Keratinocyte (primary cell): ENCODE data around the gene PSMB5. TPM values are rescaled to one million over a fixed set of nuclear protein-coding genes. Genes with fewer than 3 reads are reported as not detected.

ENCODE experiments used
- DNase-seq: peaks from one replicate; pipeline ENCODE4 v3.0.0-alpha.2; 2011; ENCODE audit warnings: low read depth, missing footprints, low spot score
- FAIRE-seq: peaks from 2 replicates; lab custom pipeline; 2011; peaks lifted over from hg19 to GRCh38; lab: Jason Lieb, UNC
- H2AFZ ChIP-seq: 2 replicates; pipeline ENCODE4 v1.6.0; 2012; ENCODE audit warnings: low read length, control low read depth, inconsistent platforms; ENCODE audit not compliant: control insufficient read depth
- H3K27ac ChIP-seq: 2 replicates; pipeline ENCODE4 v1.5.1; 2011; ENCODE audit warnings: low read length; ENCODE audit not compliant: control insufficient read depth, insufficient read depth
- H3K27me3 ChIP-seq: 3 replicates; pipeline ENCODE4 v1.6.0; 2011; ENCODE audit warnings: low read length; ENCODE audit not compliant: control insufficient read depth, insufficient read depth; ENCODE audit errors: extremely low read depth
- H3K36me3 ChIP-seq, 2 experiments: 2 replicates in 1 of 2; 3 replicates in 1 of 2; pipeline ENCODE4 v1.5.1; 2011; ENCODE audit warnings: low read length in 2 of 2, mild to moderate bottlenecking in 1 of 2; ENCODE audit not compliant: control insufficient read depth in 2 of 2, insufficient read depth in 2 of 2; ENCODE audit errors: extremely low read depth in 1 of 2
- H3K4me1 ChIP-seq: 3 replicates; pipeline ENCODE4 v1.5.1; 2011; ENCODE audit warnings: low read length; ENCODE audit not compliant: control insufficient read depth, insufficient read depth; ENCODE audit errors: extremely low read depth
- H3K4me2 ChIP-seq: 3 replicates; pipeline ENCODE4 v1.6.0; 2011; ENCODE audit warnings: low read depth, low read length; ENCODE audit not compliant: control insufficient read depth, insufficient read depth; ENCODE audit errors: extremely low read depth
- H3K4me3 ChIP-seq, 3 experiments: fragments of 200-600 bp in 1 of 3; sonication (generic) in 1 of 3; 2 replicates in 2 of 3; 3 replicates in 1 of 3; pipeline ENCODE4 v1.5.1; 2011 to 2016; ENCODE audit warnings: low read length in 3 of 3, mild to moderate bottlenecking in 3 of 3, control low read depth in 2 of 3, inconsistent platforms in 1 of 3, low read depth in 1 of 3, mixed read lengths in 1 of 3, mixed run types in 1 of 3, moderate library complexity in 1 of 3; ENCODE audit not compliant: control insufficient read depth in 2 of 3, insufficient read depth in 2 of 3; ENCODE audit errors: extremely low read depth in 1 of 3
- H3K79me2 ChIP-seq: 2 replicates; pipeline ENCODE4 v1.6.0; 2012; ENCODE audit warnings: low read length; ENCODE audit not compliant: control insufficient read depth, insufficient read depth
- H3K9ac ChIP-seq: 3 replicates; pipeline ENCODE4 v1.6.0; 2011; ENCODE audit warnings: low read length; ENCODE audit not compliant: control insufficient read depth, insufficient read depth; ENCODE audit errors: extremely low read depth
- H3K9me1 ChIP-seq: 3 replicates; pipeline ENCODE4 v1.6.0; 2011; ENCODE audit warnings: low read length; ENCODE audit not compliant: control insufficient read depth, insufficient read depth; ENCODE audit errors: extremely low read depth
- H3K9me3 ChIP-seq: 2 replicates; pipeline ENCODE4 v1.5.1; 2012; ENCODE audit warnings: low read depth, low read length; ENCODE audit not compliant: control insufficient read depth
- H4K20me1 ChIP-seq: 3 replicates; pipeline ENCODE4 v1.6.0; 2011; ENCODE audit warnings: low read length; ENCODE audit not compliant: control insufficient read depth, insufficient read depth; ENCODE audit errors: extremely low read depth
- EZH2 ChIP-seq: IDR thresholded peaks from one replicate; pipeline ENCODE4 v1.6.1; 2012; ENCODE audit warnings: inconsistent platforms, mild to moderate bottlenecking, low read length, moderate library complexity
- dilution Hi-C: fragments of 300-500 bp; cut with MboI; formaldehyde crosslinking; loops from one replicate; pipeline ENCODE4 v1.7.0; 2020; ENCODE audit warnings: low sequenced_read_pairs; ENCODE audit not compliant: extremely low pct_ligation_motif_present
- polyA plus RNA-seq, 5 experiments: library from polyadenylated mRNA; depleted of rRNA in 3 of 5; stranded (reverse) in 3 of 5; stranded (forward) in 1 of 5; unstranded in 1 of 5; fragments of >200 nt; gene quantifications; 1 replicate in 1 of 5; 2 replicates in 3 of 5; 3 replicates in 1 of 5; pipeline versions ENCODE4 v1.2.1 to v1.2.3, GENCODE V29; 2011 to 2012; ENCODE audit warnings: missing spikeins in 2 of 5, low read depth in 1 of 5, low replicate concordance in 1 of 5
- TF ChIP-seq, protein P1 (sequence below), 3 experiments: IDR thresholded peaks in 1 of 3; conservative IDR thresholded peaks in 1 of 3; optimal IDR thresholded peaks in 1 of 3; 2 replicates in 2 of 3; 3 replicates in 1 of 3; pipeline versions ENCODE3 to v1.5.1; 2011; ENCODE audit warnings: low read length in 3 of 3, mild to moderate bottlenecking in 3 of 3, moderate library complexity in 2 of 3, control low read depth in 1 of 3, inconsistent platforms in 1 of 3; ENCODE audit not compliant: insufficient read depth in 2 of 3; ENCODE audit errors: extremely low read depth in 1 of 3

Gene PSMB5
- polyA plus RNA-seq, 1 donor (not counting 4 experiments of a cell fraction or from before 2014, with no cell fraction given): 285 TPM

DNA sequence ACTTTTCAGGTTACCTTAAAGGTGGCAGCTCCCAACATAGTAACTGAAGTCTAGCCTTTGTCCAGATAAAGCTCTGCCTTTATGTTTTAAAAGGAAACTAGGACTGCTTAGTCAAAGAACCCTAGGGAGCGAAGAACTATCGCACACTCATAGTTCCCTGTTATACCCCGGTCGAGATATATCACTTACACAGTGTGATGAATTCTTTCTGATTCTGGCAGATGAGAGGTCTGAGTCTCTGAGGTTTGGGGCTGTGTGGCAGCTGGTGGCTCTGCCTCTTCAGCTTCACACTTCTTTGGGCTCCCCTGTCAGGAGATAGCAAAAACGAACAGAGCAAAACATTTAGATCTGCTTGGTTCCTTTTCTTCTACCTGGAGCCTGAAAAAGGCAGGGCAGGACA is 43.3 kb upstream of the PSMB5 start:
- Histone ChIP-seq H3K9me1 (no peaks in the 10 kb centered on the region), H3K4me1 (peaks cover 15% of the 10 kb centered on the region), H3K4me3 (no peak overlapping the region), H3K79me2 (peaks cover 4% of the 10 kb centered on the region), H3K9ac (no peak overlapping the region), H4K20me1 (no peaks in the 10 kb centered on the region), H3K9me3 (no peaks in the 10 kb centered on the region), H3K27ac (peak overlapping the region; percentile 44), H3K36me3 (peaks cover 17 to 56% of the 10 kb centered on the region in 2 experiments), H3K27me3 (no peaks in the 10 kb centered on the region), H3K4me2 (no peak overlapping the region), H2AFZ (no peak overlapping the region)
- no peak for TF ChIP-seq EZH2
- TF ChIP-seq, protein P1, sequence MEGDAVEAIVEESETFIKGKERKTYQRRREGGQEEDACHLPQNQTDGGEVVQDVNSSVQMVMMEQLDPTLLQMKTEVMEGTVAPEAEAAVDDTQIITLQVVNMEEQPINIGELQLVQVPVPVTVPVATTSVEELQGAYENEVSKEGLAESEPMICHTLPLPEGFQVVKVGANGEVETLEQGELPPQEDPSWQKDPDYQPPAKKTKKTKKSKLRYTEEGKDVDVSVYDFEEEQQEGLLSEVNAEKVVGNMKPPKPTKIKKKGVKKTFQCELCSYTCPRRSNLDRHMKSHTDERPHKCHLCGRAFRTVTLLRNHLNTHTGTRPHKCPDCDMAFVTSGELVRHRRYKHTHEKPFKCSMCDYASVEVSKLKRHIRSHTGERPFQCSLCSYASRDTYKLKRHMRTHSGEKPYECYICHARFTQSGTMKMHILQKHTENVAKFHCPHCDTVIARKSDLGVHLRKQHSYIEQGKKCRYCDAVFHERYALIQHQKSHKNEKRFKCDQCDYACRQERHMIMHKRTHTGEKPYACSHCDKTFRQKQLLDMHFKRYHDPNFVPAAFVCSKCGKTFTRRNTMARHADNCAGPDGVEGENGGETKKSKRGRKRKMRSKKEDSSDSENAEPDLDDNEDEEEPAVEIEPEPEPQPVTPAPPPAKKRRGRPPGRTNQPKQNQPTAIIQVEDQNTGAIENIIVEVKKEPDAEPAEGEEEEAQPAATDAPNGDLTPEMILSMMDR (optimal IDR thresholded peaks at IDR 0.05 in 1 of 3, IDR thresholded peaks at IDR 0.05 in 1 of 3, conservative IDR thresholded peaks at IDR 0.05 in 1 of 3; ENCODE audit: extremely low read depth in 1 of 3, insufficient read depth in 2 of 3, low read length in 3 of 3): no peak
- FAIRE-seq: no peak
- DNase-seq: no peak
- dilution Hi-C loops: no loop called here

DNA sequence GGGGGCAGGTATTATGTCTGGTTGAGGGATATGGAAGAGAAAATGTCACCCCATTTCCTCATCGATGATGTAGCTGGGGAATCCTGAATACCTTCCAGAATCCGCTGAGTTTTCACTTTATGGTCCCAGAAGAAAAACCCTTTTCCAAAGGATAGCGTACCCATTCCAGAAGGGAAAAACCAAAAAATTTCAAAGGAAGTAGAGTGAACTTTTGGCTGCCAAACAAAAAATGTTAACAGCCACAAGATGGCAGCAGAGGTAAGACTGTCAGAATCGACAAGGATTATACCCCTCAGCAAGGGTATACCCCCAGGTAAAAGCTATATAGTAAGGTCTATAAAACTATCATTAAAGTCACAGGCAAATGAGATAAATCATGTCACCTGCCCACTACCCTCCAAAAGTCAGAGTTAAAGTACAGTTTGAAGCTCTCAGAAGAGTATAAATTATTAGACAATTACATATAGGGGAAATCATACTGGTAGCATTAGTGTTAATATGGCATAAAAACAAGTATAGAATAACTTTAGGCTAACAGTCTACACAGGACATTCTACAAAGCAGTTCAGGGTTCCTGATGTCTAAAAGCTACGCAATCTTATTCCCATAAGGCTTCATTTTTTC is 42.2 kb upstream of the PSMB5 start:
- H3K9me3 ChIP-seq: no peaks in the 10 kb centered on the region
- no peak overlapping the region for H2AFZ ChIP-seq
- H3K4me2 ChIP-seq: no peak overlapping the region
- H3K79me2 ChIP-seq: peaks cover 6% of the 10 kb centered on the region
- H3K4me3 ChIP-seq: no peak overlapping the region
- FAIRE-seq (peak; percentile 55), DNase-seq (no peak)
- no peaks in the 10 kb centered on the region for H4K20me1 ChIP-seq
- no peak overlapping the region for H3K9ac ChIP-seq
- no peaks in the 10 kb centered on the region for H3K27me3 ChIP-seq
- H3K36me3 ChIP-seq: peaks cover 20 to 63% of the 10 kb centered on the region in 2 experiments
- no peak overlapping the region for H3K27ac ChIP-seq
- H3K9me1 ChIP-seq: no peaks in the 10 kb centered on the region
- H3K4me1 ChIP-seq: peaks cover 20% of the 10 kb centered on the region
- TF ChIP-seq, protein P1 (optimal IDR thresholded peaks at IDR 0.05 in 1 of 3, IDR thresholded peaks at IDR 0.05 in 1 of 3, conservative IDR thresholded peaks at IDR 0.05 in 1 of 3; ENCODE audit: extremely low read depth in 1 of 3, insufficient read depth in 2 of 3, low read length in 3 of 3): peak; percentile 45 to 60 (median 49)
- no peak for TF ChIP-seq EZH2
- dilution Hi-C loops: no loop called here
